Measurements from ENCODE around the gene SNRPD1.

Gene SNRPD1

GRCh38 chr18:21599585-21600525 lies 12.3 kb upstream of the SNRPD1 start (continued):
- TF ChIP-seq ELK4 (IDR thresholded peaks at IDR 0.05; ENCODE audit: borderline replicate concordance, low read depth, low read length) (no peak), ZFP3 (tag by site-specific recombination; IDR thresholded peaks at IDR 0.05; ENCODE audit: low read depth) (no peak), SP3 (tag by site-specific recombination; IDR thresholded peaks at IDR 0.05) (no peak; the same call in 1 of the 2 replicates), SCRT1 (tag by site-specific recombination; IDR thresholded peaks at IDR 0.05; ENCODE audit: borderline replicate concordance) (no peak), ZBTB49 (tag by site-specific recombination; IDR thresholded peaks at IDR 0.05; ENCODE audit: low read depth) (no peak), ZFP69B (tag by site-specific recombination; IDR thresholded peaks at IDR 0.05) (no peak), ZBTB17 (tag by site-specific recombination; IDR thresholded peaks at IDR 0.05) (no peak), ZBTB10 (tag by site-specific recombination; IDR thresholded peaks at IDR 0.05) (peak; percentile 40), ZNF664 (tag by site-specific recombination; IDR thresholded peaks at IDR 0.05) (0 out of 2 replicates have a peak, but pooled peaks have one; percentile 16), ZNF37A (tag by site-specific recombination; IDR thresholded peaks at IDR 0.05) (no peak), ZNF513 (tag by site-specific recombination; IDR thresholded peaks at IDR 0.05) (peak; percentile 94), GLI2 (tag by site-specific recombination; IDR thresholded peaks at IDR 0.05; ENCODE audit: borderline replicate concordance, low read depth) (no peak), ZNF645 (tag by site-specific recombination; IDR thresholded peaks at IDR 0.05) (no peak), CTCF (tag by site-specific recombination; IDR thresholded peaks at IDR 0.05) (peak; percentile 55), ZSCAN16 (tag by site-specific recombination; IDR thresholded peaks at IDR 0.05) (no peak), ZNF24 (tag by site-specific recombination; IDR thresholded peaks at IDR 0.05) (no peak), PATZ1 (tag by site-specific recombination; IDR thresholded peaks at IDR 0.05) (peak; percentile 46; the same call in 1 of the 2 replicates), YY2 (tag by site-specific recombination; IDR thresholded peaks at IDR 0.05) (peak; percentile 72; the same call in 1 of the 2 replicates), TSHZ1 (tag by site-specific recombination; IDR thresholded peaks at IDR 0.05; ENCODE audit: borderline replicate concordance) (no peak)
